Measurements from ENCODE around the gene PTPRO. TPM values are rescaled to one million over a fixed set of nuclear protein-coding genes. Genes with fewer than 3 reads are reported as not detected.

The PTPRO gene
- polyA plus RNA-seq, 1 of the 3 experiments (the other 2 are of a cell fraction): 1.4 TPM

GRCh38 chr12:15536446-15536845 lies 214.1 kb downstream of the PTPRO start (continued):
- no peak for TF ChIP-seq USF2 (IDR thresholded peaks at IDR 0.05; ENCODE audit: borderline replicate concordance, low read depth, low read length)
- no peak for TF ChIP-seq TAF1 (IDR thresholded peaks at IDR 0.05; ENCODE audit: borderline replicate concordance, low read depth, low read length)
- TF ChIP-seq CTCF (IDR thresholded peaks at IDR 0.05): no peak
- TF ChIP-seq, protein P1, sequence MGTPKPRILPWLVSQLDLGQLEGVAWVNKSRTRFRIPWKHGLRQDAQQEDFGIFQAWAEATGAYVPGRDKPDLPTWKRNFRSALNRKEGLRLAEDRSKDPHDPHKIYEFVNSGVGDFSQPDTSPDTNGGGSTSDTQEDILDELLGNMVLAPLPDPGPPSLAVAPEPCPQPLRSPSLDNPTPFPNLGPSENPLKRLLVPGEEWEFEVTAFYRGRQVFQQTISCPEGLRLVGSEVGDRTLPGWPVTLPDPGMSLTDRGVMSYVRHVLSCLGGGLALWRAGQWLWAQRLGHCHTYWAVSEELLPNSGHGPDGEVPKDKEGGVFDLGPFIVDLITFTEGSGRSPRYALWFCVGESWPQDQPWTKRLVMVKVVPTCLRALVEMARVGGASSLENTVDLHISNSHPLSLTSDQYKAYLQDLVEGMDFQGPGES (IDR thresholded peaks at IDR 0.05; ENCODE audit: low read depth, low read length): no peak
- no peak for TF ChIP-seq MEF2A (IDR thresholded peaks at IDR 0.05; ENCODE audit: borderline replicate concordance, low read depth)
- TF ChIP-seq, protein P2, sequence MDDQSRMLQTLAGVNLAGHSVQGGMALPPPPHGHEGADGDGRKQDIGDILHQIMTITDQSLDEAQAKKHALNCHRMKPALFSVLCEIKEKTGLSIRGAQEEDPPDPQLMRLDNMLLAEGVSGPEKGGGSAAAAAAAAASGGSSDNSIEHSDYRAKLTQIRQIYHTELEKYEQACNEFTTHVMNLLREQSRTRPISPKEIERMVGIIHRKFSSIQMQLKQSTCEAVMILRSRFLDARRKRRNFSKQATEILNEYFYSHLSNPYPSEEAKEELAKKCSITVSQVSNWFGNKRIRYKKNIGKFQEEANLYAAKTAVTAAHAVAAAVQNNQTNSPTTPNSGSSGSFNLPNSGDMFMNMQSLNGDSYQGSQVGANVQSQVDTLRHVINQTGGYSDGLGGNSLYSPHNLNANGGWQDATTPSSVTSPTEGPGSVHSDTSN (IDR thresholded peaks at IDR 0.05): no peak
- TF ChIP-seq ZBTB33 (IDR thresholded peaks at IDR 0.05; ENCODE audit: borderline replicate concordance, low read depth): no peak
- TF ChIP-seq RFX5 (IDR thresholded peaks at IDR 0.05; ENCODE audit: low read length): no peak
- no peak for TF ChIP-seq YY1 (IDR thresholded peaks at IDR 0.05; ENCODE audit: low read depth)

DNA sequence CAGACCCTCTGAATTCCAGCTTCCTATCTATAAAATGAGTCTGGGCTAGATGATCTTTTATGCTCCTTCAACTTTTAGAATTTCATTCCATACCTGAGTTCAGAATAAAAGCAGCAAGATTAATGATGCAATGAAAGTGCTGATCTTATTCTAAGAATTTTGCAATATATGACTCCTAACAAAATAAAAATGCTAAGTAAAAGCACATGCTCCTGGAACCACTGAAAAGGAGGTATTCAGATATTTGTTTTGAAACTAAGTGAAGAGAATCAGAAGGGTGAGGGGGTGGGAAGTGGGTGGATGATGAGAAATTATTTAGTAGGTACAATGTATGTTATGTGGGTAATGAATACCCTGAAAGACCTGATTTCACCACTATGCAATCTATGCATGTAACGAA lies 216.6 kb downstream of the PTPRO start:
- 85% methylated on average over 1 of the region's 1 CpG for WGBS (ENCODE audit: low lambda C conversion rate)
- Histone ChIP-seq H3K36me3 (replicated peaks in 1 of 2; ENCODE audit: control insufficient read depth in 1 of 2, insufficient read depth in 2 of 2, low read length in 1 of 2) (no peaks in the 10 kb centered on the region), H4K20me1 (ENCODE audit: insufficient read depth) (no peaks in the 10 kb centered on the region), H3F3A (replicated peaks; ENCODE audit: insufficient read depth) (peaks cover 14% of the 10 kb centered on the region), H3K9ac (no peak overlapping the region), H3K79me2 (ENCODE audit: insufficient read depth) (no peaks in the 10 kb centered on the region), H3K9me2 (no peaks in the 10 kb centered on the region), H3K27ac (ENCODE audit: low read depth in 2 of 2, low read length in 1 of 2) (no peak overlapping the region), H2AFZ (ENCODE audit: low read depth) (no peak overlapping the region), H3K4me1 (ENCODE audit: control insufficient read depth in 1 of 2, insufficient read depth in 2 of 2, low read depth in 1 of 2, low read length in 1 of 2) (peaks cover 0 to 4% of the 10 kb centered on the region in 2 experiments; a peak in 1 of 4 replicates), H3K27me3 (ENCODE audit: insufficient read depth) (no peaks in the 10 kb centered on the region), H3K9me3 (no peaks in the 10 kb centered on the region), H3K4me2 (no peak overlapping the region), H3K4me3 (ENCODE audit: low read depth in 2 of 2, low read length in 1 of 2) (no peak overlapping the region)
- no peak for TF ChIP-seq TEAD4 (IDR thresholded peaks at IDR 0.05; ENCODE audit: borderline replicate concordance, insufficient read depth)
- TF ChIP-seq MXI1 (IDR thresholded peaks at IDR 0.05; ENCODE audit: low read depth, low read length): no peak
- TF ChIP-seq EP300 (IDR thresholded peaks at IDR 0.05; ENCODE audit: borderline replicate concordance in 1 of 2, low read depth in 1 of 2, low read length in 1 of 2): no peak
- no peak for TF ChIP-seq SIN3A (IDR thresholded peaks at IDR 0.05; ENCODE audit: borderline replicate concordance, low read depth, low read length)
- TF ChIP-seq TCF12 (IDR thresholded peaks at IDR 0.05): no peak
- no peak for TF ChIP-seq POLR2AphosphoS5 (IDR thresholded peaks at IDR 0.05; ENCODE audit: low read depth, low read length)
- TF ChIP-seq, protein P3, sequence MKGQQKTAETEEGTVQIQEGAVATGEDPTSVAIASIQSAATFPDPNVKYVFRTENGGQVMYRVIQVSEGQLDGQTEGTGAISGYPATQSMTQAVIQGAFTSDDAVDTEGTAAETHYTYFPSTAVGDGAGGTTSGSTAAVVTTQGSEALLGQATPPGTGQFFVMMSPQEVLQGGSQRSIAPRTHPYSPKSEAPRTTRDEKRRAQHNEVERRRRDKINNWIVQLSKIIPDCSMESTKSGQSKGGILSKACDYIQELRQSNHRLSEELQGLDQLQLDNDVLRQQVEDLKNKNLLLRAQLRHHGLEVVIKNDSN (IDR thresholded peaks at IDR 0.05; ENCODE audit: borderline replicate concordance, low read depth): no peak
- TF ChIP-seq RFX5 (IDR thresholded peaks at IDR 0.05; ENCODE audit: low read length): no peak
- TF ChIP-seq CHD2 (IDR thresholded peaks at IDR 0.05; ENCODE audit: low read length, partially characterized antibody): no peak
- TF ChIP-seq YY1 (IDR thresholded peaks at IDR 0.05; ENCODE audit: low read depth): no peak
- TF ChIP-seq MAX (IDR thresholded peaks at IDR 0.05; ENCODE audit: low read depth): no peak
- TF ChIP-seq, protein P1 (IDR thresholded peaks at IDR 0.05; ENCODE audit: low read depth, low read length): no peak
- no peak for TF ChIP-seq TAF1 (IDR thresholded peaks at IDR 0.05; ENCODE audit: borderline replicate concordance, low read depth, low read length)
- TF ChIP-seq NFIC (IDR thresholded peaks at IDR 0.05; ENCODE audit: borderline replicate concordance): no peak
- no peak for TF ChIP-seq FOSL2 (IDR thresholded peaks at IDR 0.05; ENCODE audit: borderline replicate concordance, low read depth)
- TF ChIP-seq EZH2phosphoT487 (IDR thresholded peaks at IDR 0.05; ENCODE audit: borderline replicate concordance, low read depth): no peak
- TF ChIP-seq GABPA (IDR thresholded peaks at IDR 0.05; ENCODE audit: low read depth): no peak
- TF ChIP-seq JUND (IDR thresholded peaks at IDR 0.05): no peak
- CTCF ChIA-PET: no interaction called here
- POLR2A ChIA-PET: no interaction called here
- no peak for DNase-seq

Data from SK-N-SH (cell line).